GM13976 (cell line): Measurements from ENCODE around the gene HRAS.

Experiments
- DNase-seq: peaks from one replicate; pipeline ENCODE4 v3.0.0; 2012; ENCODE audit warnings: low spot score
- in situ Hi-C: fragments of 300-500 bp; cut with MboI; formaldehyde crosslinking; loops from one replicate; pipeline ENCODE4 v1.12.0; 2022; ENCODE audit warnings: low sequenced_read_pairs, mixed read lengths, inconsistent platforms; ENCODE audit not compliant: unreplicated experiment
- TF ChIP-seq, protein P1 (sequence below): IDR thresholded peaks from 2 replicates; pipeline ENCODE4 v1.5.1; 2012; ENCODE audit warnings: borderline replicate concordance, mild to moderate bottlenecking; ENCODE audit not compliant: insufficient read depth; ENCODE audit errors: extremely low read depth, missing control alignments, control extremely low read depth

Gene HRAS

DNA sequence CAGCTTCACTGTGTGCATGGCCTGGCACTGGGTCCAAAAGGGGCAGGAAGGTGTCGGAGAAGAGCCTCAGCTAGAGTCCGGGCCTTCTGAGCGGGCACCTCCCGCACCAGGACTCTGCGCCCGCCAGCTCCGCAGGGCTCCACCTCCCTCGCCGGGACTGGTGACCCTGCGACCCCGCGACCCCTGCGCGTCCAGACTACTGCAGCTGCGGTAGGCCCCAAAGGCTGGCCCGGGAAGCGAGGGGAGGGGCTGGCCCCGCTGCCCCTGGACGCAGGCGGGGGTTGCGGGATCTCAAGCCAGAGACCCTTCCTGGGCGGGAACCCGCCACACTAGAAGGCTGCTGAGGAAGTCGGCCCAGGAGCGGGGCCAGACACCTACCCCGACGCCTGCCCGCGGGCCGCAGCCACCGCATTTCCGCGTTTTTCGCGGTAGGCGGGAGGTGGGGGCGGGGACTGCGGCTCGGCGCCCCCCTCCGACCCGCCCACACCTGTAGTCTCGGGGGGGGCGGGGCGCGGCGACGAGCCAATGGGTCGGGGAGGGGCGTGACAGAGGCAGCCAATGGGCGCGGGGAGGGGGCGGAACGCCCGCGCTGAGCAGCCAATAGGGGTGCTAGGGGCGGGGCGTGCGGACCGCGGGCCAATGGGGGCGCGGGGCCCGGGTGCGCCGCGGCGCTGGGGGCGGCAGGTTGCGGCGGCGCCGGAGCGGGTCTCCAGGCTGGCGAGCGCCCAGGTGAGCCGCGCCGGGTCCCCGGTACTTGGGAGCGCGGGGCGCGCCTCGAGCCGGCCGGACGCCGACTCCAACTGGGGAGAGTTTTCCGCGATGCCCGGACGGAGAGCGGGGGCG lies 25.1 kb upstream of the HRAS start, which contains the start of the genes LMNTD2 and RASSF7:
LMNTD2 (minus strand) TSS at position 434 of the 843 bp plus-strand sequence; CDS start at position 412, 22 bp downstream.
RASSF7 (plus strand) TSS at position 666 of the 843 bp plus-strand sequence. CDS start 799 bp downstream, outside the sequence.
- TF ChIP-seq, protein P1, sequence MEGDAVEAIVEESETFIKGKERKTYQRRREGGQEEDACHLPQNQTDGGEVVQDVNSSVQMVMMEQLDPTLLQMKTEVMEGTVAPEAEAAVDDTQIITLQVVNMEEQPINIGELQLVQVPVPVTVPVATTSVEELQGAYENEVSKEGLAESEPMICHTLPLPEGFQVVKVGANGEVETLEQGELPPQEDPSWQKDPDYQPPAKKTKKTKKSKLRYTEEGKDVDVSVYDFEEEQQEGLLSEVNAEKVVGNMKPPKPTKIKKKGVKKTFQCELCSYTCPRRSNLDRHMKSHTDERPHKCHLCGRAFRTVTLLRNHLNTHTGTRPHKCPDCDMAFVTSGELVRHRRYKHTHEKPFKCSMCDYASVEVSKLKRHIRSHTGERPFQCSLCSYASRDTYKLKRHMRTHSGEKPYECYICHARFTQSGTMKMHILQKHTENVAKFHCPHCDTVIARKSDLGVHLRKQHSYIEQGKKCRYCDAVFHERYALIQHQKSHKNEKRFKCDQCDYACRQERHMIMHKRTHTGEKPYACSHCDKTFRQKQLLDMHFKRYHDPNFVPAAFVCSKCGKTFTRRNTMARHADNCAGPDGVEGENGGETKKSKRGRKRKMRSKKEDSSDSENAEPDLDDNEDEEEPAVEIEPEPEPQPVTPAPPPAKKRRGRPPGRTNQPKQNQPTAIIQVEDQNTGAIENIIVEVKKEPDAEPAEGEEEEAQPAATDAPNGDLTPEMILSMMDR, result no peak

DNA sequence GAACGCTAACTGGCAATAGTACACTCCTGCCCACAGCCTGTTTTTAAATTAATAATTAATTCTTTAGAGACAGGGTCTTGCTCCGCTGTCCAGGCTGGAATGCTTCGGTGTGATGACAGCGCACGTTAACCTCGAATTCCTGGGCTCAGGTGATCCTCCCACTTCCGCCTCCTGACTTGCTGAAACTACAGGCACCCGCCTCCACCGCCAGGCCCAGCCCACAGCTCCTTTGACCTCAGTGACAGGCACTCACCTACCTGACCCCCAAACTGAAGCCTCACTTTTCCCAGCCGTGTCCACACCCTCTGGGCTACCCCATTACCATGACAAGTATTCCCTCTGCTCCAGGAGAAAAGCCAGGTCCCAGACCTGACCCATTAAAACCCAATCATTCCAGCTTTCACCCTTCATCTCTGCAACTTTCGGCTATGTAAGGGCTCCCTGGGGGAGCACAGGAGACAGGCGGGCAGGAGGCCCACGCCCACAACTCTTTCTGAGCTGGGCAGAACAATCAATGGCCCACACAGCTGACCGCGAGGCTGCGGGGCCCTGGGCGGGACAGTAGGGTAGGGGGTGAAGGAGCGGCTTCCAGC lies 24.4 kb upstream of the HRAS start:
- in situ Hi-C loops, result loop anchor here (10.0 kb wide), 1 partner anchor 165 kb away; no protein-coding TSS in a partner anchor
- DNase-seq, result no peak
- TF ChIP-seq, protein P1, result no peak

More for the DNA sequence above, 25.1 kb upstream of the HRAS start, which contains the start of the genes LMNTD2 and RASSF7:
- in situ Hi-C loops, result no loop called here
- DNase-seq, result peak; percentile 100

DNA sequence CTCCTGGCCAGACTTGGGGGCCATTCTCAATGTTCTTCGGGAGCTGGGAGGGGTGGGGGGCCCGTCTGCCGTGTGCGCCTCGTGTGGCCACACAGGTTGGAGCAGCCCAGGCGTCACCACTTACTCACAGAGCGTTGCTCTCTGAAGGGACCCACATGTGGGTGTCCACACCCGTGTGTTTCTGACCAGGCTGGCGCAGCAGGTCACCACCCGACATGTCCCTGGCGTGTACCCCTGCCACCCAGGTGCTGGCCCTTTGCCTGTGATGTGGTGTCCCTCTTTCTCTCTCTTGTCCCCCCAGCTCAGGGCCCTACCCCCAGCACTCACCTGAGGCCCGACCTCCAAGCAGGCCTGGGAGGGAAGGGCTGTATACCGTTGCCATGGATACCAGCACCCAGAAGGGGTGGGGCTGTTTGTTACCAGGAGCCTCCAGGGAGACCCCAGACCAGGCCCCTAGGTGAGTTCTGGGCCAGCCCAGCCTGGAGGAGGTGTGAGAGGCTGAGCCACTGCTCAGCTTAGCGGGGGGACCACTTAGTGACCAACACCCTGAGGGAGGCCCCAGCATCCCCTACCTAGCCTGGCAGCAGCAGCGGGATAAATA lies 23.7 kb upstream of the HRAS start:
- TF ChIP-seq, protein P1, result no peak
- in situ Hi-C loops, result loop anchor here (10.0 kb wide), 1 partner anchor 166 kb away; no protein-coding TSS in a partner anchor
- DNase-seq, result no peak

DNA sequence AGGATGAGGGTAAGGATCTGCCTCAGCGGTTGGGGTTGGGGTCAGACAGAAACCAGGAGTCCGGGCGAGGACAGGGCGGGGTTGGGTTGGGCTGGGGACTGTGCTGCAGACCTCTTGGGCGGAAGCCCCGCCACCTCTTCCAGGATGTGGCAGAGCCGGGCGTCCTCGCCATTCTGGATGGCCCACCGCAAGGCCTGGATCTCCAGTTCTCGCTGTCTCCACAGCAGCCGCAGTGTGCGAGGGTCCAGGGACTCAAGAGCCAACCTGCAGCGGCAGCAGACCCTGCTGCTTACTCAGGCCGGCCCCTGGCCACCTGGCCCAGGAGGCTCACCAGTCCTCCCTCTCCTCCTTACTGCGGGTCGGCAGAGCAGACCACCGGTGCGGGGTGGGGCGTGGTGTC lies 23.1 kb upstream of the HRAS start:
- in situ Hi-C loops, result loop anchor here (10.0 kb wide), 1 partner anchor 166 kb away; no protein-coding TSS in a partner anchor
- TF ChIP-seq, protein P1, result no peak
- DNase-seq, result no peak

DNA sequence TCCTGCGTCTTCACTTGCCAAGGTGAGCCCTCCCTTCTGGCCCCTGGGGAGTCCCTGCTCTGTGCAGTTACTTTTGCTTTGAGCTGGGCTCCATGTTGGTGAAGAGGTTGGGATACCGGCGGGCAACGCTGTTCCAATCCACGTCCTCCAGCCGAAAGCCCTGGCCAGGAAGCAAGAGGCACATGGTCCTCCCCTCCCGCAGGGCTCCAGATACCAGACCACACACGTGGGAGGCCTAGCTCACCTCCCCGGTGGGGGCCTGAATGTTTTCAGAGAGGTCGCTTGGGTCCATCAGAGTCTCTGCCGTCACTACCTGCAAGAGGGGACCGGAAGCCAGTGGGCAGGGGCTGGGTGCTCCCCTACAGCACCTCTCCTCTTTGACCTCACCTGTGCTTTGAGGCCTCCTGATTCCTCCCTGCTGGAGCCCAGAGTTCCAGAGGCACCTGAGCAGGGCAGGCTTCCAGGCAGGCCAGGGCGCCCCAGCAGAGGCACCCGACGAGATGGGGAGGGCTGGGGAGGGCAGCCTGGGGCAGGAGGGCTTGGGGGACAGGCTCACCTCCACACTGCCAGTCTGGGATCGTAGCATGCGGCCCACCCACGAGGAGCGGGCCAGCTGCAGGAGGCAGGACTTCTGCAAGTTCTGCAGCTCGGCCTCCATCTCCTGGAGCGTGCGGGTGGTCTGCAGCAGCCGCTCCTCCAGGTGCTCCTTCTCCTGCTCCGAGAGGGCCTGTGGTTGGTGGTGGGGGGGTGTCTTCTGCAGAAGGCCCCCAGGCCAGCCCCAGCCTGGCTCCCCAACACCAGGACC lies 22.2 kb upstream of the HRAS start:
- TF ChIP-seq, protein P1, result no peak
- in situ Hi-C loops, result loop anchor here (10.0 kb wide), 1 partner anchor 167 kb away; no protein-coding TSS in a partner anchor
- DNase-seq, result no peak
